Measurements from ENCODE around the gene TUBB1. TPM values are rescaled to one million over a fixed set of nuclear protein-coding genes. Genes with fewer than 3 reads are reported as not detected.
A peak's percentile ranks its signal among the peaks of the same experiment; 100 is the strongest.

Gene TUBB1
- total and polyA plus RNA-seq, 2 of the 13 experiments (the other 11 are each of a cell fraction or from before 2014, with no cell fraction given) = 0.11 to 57.6 TPM

DNA sequence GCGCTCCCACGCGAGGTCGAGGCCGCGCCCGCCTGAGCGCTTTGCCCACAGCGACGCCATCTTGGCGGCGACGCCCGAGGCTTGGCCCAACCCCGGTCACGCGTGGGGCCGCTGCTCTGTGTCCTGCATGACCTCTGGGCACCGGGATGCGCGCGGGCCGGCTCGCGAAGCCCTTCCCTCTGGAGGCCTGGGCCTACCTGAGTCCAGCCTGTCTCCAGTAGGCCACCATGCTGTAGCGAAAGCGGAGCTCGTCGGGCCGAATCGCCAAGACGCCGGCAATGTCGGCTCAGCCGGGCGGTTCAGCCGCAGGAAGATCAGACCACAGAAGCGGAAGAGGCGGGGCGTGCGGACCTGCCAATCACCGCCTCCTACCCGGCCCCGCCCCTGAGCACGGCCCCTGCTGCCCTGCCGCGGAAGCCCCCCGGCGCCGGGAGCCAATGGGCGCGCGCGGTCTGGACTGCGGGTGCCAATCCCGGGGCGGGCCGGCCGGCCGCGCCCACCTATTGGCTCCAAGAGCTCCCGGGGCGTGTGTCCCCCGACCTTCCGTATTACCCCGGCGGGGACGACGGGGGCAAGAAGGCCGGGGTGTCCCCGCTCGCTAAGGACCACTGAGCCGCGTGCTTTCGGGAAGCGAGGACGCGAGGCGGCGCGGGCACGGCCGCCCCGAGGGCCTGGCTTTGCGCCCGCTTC is 12.9 kb downstream of the TUBB1 start, which contains the start of gene ATP5F1E (continued):
- TF ChIP-seq MTERF4 (CRISPR knock-in tag; IDR thresholded peaks at IDR 0.05) (no peak), ZBTB39 (CRISPR knock-in tag; IDR thresholded peaks at IDR 0.05) (0 out of 2 replicates have a peak, but pooled peaks have one; percentile 87), ZNF354B (CRISPR knock-in tag; IDR thresholded peaks at IDR 0.05) (no peak; the same call in 1 of the 2 replicates), SMAD3 (CRISPR knock-in tag; IDR thresholded peaks at IDR 0.05) (peak; percentile 58; the same call in 1 of the 2 replicates), KLF9 (CRISPR knock-in tag; IDR thresholded peaks at IDR 0.05; ENCODE audit: low read depth) (peak; percentile 64; the same call in 1 of the 2 replicates), ZFX (CRISPR knock-in tag; IDR thresholded peaks at IDR 0.05; ENCODE audit: low read depth) (peak; percentile 92), ZNF703 (CRISPR knock-in tag; IDR thresholded peaks at IDR 0.05; ENCODE audit: borderline replicate concordance) (peak; percentile 27), ZNF264 (CRISPR knock-in tag; IDR thresholded peaks at IDR 0.05) (no peak; the same call in 1 of the 2 replicates), ZNF644 (CRISPR knock-in tag; IDR thresholded peaks at IDR 0.05; ENCODE audit: low read depth) (no peak), CENPT (CRISPR knock-in tag; IDR thresholded peaks at IDR 0.05; ENCODE audit: low read depth) (peak; percentile 66), RXRA (CRISPR knock-in tag; IDR thresholded peaks at IDR 0.05) (peak; percentile 84), AGO2 (optimal IDR thresholded peaks at IDR 0.05; ENCODE audit: low read depth, low read length) (peak; percentile 98), EP300 (IDR thresholded peaks at IDR 0.05; ENCODE audit: low read depth in 2 of 2, low read length in 2 of 2) (0 out of 4 replicates have a peak, but pooled peaks of 1 of the 2 experiments have one; percentile 5), EP300 (CRISPR knock-in tag; IDR thresholded peaks at IDR 0.05; ENCODE audit: borderline replicate concordance) (peak; percentile 57), POLR2G (IDR thresholded peaks at IDR 0.05; ENCODE audit: low read depth, low read length) (peak; percentile 99), RAD21 (CRISPR knock-in tag; IDR thresholded peaks at IDR 0.05) (peak; percentile 69), CHCHD3 (CRISPR knock-in tag; IDR thresholded peaks at IDR 0.05) (peak; percentile 94; the same call in 1 of the 2 replicates), ZNF75D (CRISPR knock-in tag; IDR thresholded peaks at IDR 0.05; ENCODE audit: borderline replicate concordance) (no peak), HNRNPH1 (optimal IDR thresholded peaks at IDR 0.05; ENCODE audit: low read depth, low read length) (peak; percentile 32)
- TF ChIP-seq, protein P1, sequence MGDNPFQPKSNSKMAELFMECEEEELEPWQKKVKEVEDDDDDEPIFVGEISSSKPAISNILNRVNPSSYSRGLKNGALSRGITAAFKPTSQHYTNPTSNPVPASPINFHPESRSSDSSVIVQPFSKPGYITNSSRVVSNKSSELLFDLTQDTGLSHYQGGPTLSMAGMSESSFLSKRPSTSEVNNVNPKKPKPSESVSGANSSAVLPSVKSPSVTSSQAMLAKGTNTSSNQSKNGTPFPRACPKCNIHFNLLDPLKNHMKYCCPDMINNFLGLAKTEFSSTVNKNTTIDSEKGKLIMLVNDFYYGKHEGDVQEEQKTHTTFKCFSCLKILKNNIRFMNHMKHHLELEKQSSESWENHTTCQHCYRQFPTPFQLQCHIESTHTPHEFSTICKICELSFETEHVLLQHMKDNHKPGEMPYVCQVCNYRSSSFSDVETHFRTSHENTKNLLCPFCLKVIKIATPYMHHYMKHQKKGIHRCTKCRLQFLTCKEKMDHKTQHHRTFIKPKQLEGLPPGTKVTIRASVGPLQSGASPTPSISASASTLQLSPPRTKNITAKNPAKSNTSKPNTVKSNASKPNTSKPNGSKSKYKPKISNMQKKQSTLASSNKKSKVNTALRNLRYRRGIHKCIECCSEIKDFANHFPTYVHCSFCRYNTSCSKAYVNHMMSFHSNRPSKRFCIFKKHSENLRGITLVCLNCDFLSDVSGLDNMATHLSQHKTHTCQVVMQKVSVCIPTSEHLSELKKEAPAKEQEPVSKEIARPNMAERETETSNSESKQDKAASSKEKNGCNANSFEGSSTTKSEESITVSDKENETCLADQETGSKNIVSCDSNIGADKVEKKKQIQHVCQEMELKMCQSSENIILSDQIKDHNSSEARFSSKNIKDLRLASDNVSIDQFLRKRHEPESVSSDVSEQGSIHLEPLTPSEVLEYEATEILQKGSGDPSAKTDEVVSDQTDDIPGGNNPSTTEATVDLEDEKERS (CRISPR knock-in tag; IDR thresholded peaks at IDR 0.05) = peak; percentile 87
- TF ChIP-seq, protein P2, sequence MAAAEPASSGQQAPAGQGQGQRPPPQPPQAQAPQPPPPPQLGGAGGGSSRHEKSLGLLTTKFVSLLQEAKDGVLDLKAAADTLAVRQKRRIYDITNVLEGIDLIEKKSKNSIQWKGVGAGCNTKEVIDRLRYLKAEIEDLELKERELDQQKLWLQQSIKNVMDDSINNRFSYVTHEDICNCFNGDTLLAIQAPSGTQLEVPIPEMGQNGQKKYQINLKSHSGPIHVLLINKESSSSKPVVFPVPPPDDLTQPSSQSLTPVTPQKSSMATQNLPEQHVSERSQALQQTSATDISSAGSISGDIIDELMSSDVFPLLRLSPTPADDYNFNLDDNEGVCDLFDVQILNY (CRISPR knock-in tag; conservative IDR thresholded peaks at IDR 0.05) = peak; percentile 74
- TF ChIP-seq, protein P3, sequence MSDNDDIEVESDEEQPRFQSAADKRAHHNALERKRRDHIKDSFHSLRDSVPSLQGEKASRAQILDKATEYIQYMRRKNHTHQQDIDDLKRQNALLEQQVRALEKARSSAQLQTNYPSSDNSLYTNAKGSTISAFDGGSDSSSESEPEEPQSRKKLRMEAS (IDR thresholded peaks at IDR 0.05) = peak; percentile 99
- TF ChIP-seq, protein P4, sequence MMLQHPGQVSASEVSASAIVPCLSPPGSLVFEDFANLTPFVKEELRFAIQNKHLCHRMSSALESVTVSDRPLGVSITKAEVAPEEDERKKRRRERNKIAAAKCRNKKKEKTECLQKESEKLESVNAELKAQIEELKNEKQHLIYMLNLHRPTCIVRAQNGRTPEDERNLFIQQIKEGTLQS (CRISPR knock-in tag; IDR thresholded peaks at IDR 0.05) = peak; percentile 71
